Measurements from ENCODE around the gene CLCN2.

The CLCN2 gene

GRCh38 chr3:184296616-184297015, 64.8 kb downstream of the CLCN2 start:
- no peak overlapping the region for H3K4me3 Mint-ChIP-seq
- H3K36me3 Mint-ChIP-seq (ENCODE audit: low read depth) = peaks cover 19% of the 10 kb centered on the region

More at GRCh38 chr3:184296616-184297015, 64.8 kb downstream of the CLCN2 start:
- peaks cover 22% of the 10 kb centered on the region for H3K4me1 Mint-ChIP-seq (ENCODE audit: low read depth)
- H3K9me3 Mint-ChIP-seq = no peaks in the 10 kb centered on the region
- no peak overlapping the region for H3K27ac Mint-ChIP-seq
- H3K27me3 Mint-ChIP-seq = no peaks in the 10 kb centered on the region
